ENCODE results near the gene CETP.

CETP gene

DNA sequence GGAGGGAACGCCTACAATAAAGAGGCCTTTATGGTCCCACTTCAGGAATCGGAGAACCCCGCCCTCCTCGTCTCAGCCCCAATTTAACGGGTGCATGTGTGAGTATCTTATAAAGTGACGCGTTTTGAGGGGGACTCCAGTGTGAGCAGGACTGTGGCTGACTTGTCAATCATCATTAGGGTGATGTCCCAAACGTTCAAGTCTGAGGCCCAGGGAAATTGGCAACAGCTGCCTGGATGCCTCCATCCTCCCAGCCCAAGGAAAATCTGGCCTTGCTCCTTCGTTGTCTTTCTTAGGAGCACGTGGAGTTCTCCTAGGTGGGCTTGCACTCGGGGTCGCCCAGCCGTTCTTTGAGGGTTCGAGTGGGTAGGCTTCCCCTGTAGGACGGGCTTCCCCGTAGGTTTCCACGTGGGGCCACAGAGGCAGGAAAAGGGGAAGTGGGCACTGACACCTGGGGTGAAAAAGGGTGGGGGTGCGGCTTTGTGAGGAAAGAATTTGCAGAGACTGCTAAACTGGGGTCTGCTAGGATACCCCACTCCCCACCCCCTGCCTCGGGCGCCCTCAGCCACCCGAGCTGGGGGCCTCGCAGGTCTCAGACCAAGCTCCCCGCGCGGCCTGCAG is 30.4 kb upstream of the CETP start:
- Histone ChIP-seq H3K4me1 (ENCODE audit: insufficient read depth, low read length) (peaks cover 55% of the 10 kb centered on the region), H3K79me2 (ENCODE audit: insufficient read depth, low read length) (peaks cover 45% of the 10 kb centered on the region), H3K4me3 (ENCODE audit: low read depth in 1 of 2, low read length in 2 of 2) (peak overlapping the region; percentile 41 to 74), H3K9ac (ENCODE audit: low read depth, low read length) (peak overlapping the region; percentile 85), H3K36me3 (ENCODE audit: insufficient read depth, low read length) (peaks cover 26% of the 10 kb centered on the region), H3K27me3 (ENCODE audit: insufficient read depth, low read length, poor library complexity) (no peaks in the 10 kb centered on the region), H4K20me1 (ENCODE audit: insufficient read depth, low read length) (peaks cover 14% of the 10 kb centered on the region; the same call in 1 of the 2 replicates), H3K9me3 (ENCODE audit: insufficient read depth, low read length, severe bottlenecking) (no peaks in the 10 kb centered on the region), H3K27ac (ENCODE audit: low read length) (peak overlapping the region; percentile 90), H3K4me2 (ENCODE audit: insufficient read depth, low read length) (peak overlapping the region; percentile 97), H2AFZ (ENCODE audit: low read depth, low read length) (peak overlapping the region; percentile 76)
- no peak for TF ChIP-seq EZH2 (IDR thresholded peaks at IDR 0.05; ENCODE audit: borderline replicate concordance, low read depth, low read length, severe bottlenecking)
- TF ChIP-seq, protein P1, sequence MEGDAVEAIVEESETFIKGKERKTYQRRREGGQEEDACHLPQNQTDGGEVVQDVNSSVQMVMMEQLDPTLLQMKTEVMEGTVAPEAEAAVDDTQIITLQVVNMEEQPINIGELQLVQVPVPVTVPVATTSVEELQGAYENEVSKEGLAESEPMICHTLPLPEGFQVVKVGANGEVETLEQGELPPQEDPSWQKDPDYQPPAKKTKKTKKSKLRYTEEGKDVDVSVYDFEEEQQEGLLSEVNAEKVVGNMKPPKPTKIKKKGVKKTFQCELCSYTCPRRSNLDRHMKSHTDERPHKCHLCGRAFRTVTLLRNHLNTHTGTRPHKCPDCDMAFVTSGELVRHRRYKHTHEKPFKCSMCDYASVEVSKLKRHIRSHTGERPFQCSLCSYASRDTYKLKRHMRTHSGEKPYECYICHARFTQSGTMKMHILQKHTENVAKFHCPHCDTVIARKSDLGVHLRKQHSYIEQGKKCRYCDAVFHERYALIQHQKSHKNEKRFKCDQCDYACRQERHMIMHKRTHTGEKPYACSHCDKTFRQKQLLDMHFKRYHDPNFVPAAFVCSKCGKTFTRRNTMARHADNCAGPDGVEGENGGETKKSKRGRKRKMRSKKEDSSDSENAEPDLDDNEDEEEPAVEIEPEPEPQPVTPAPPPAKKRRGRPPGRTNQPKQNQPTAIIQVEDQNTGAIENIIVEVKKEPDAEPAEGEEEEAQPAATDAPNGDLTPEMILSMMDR (IDR thresholded peaks at IDR 0.05; ENCODE audit: borderline replicate concordance, extremely low read depth, low read length, poor library complexity, severe bottlenecking): no peak
- DNase-seq: no peak
- ATAC-seq (ENCODE audit: insufficient read depth, low read depth): peak; percentile 30

DNA sequence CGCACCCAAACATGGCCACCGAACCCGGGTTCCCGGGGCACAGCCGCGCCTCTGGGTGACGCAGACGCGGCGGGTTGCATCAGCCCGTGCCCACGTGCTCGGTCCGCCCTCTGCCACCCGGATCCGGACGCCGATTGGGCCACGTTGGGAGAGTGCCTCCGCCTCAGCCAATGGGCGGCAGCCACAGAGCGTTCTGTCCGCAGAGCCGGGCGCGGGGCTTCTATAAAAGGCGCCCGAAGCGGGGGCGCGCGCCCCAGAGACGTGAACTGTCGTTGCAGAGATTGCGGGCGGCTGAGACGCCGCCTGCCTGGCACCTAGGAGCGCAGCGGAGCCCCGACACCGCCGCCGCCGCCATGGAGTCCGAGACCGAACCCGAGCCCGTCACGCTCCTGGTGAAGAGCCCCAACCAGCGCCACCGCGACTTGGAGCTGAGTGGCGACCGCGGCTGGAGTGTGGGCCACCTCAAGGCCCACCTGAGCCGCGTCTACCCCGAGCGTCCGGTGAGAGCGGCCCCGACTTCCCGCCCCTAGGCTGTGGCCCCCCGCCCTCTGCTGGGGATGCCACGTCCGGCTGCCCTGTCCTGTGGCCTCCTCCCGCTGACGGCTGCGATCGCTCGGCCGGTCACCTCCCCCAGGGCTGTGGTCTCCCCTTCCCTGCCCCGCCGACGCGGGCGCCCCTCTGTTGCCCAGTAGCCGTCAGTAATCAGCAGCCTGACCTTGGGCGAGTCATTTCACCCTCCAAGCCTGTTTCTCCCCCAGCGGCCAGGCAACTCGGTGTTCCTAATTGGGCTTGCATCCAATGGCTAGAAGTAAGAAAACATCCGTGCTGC is 29.6 kb upstream of the CETP start, which contains the start of gene HERPUD1:
Gene HERPUD1 (plus strand): TSS at position 251 of the 829 bp plus-strand sequence. CDS start 103 bp downstream, at position 354.
- Histone ChIP-seq H3K4me1 (ENCODE audit: insufficient read depth, low read length) (peaks cover 60% of the 10 kb centered on the region), H4K20me1 (ENCODE audit: insufficient read depth, low read length) (peaks cover 14% of the 10 kb centered on the region; the same call in 1 of the 2 replicates), H3K36me3 (ENCODE audit: insufficient read depth, low read length) (peaks cover 34% of the 10 kb centered on the region), H3K4me2 (ENCODE audit: insufficient read depth, low read length) (peak within 1 kb of the TSS; percentile 97), H2AFZ (ENCODE audit: low read depth, low read length) (peak within 1 kb of the TSS; percentile 76), H3K27ac (ENCODE audit: low read length) (peak within 1 kb of the TSS; percentile 93), H3K79me2 (ENCODE audit: insufficient read depth, low read length) (peaks cover 51% of the 10 kb centered on the region), H3K9ac (ENCODE audit: low read depth, low read length) (peak within 1 kb of the TSS; percentile 85), H3K4me3 (ENCODE audit: low read depth in 1 of 2, low read length in 2 of 2) (peak within 1 kb of the TSS; percentile 65 to 74), H3K9me3 (ENCODE audit: insufficient read depth, low read length, severe bottlenecking) (no peaks in the 10 kb centered on the region), H3K27me3 (ENCODE audit: insufficient read depth, low read length, poor library complexity) (no peaks in the 10 kb centered on the region)
- TF ChIP-seq, protein P1 (IDR thresholded peaks at IDR 0.05; ENCODE audit: borderline replicate concordance, extremely low read depth, low read length, poor library complexity, severe bottlenecking): no peak
- TF ChIP-seq EZH2 (IDR thresholded peaks at IDR 0.05; ENCODE audit: borderline replicate concordance, low read depth, low read length, severe bottlenecking): no peak
- ATAC-seq (ENCODE audit: insufficient read depth, low read depth) (peak; percentile 94), DNase-seq (peak; percentile 99)

DNA sequence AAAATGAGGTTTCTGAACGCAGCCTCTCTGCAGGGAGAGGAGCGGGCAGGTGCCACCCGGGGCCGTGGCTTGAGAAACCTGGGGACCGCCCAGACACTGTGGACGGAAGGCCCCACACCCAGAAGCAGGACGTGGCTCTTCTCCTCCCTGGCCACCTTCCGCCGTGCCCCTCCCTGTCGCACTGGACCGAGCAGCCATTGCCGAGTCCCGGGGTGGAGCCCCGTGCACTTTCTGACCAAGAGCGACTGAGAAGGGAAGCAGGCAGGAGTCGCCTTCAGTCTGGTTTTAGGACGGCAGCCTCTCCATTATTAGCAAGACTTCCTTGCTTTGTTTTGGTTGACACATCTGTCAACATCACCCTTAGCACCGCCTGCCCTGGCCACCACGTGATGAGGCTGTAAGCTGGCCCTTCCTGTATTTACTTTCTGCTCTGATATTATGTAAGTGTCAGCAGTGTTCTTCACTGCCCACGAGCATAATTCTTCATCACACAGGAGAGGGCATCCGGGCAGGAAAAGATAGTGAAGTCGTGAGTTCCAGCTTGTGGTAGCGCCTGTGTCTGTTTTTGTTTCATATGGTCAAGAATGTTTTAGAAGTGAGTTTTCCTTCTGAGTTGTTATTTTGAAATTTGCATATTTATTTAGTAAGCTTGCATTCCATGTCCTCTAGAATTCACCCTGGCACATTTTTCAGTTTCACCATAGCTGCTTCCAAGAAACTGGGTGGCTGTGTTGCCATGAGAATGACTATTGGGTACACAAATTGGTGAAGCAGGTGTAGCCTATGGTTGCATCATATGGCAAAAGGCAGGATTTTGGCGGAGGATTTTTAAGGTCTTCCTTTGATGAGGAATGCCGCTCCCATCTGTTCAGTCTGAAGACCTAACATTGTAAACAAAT is 28.8 kb upstream of the CETP start:
- ATAC-seq (ENCODE audit: insufficient read depth, low read depth) (peak; percentile 4; the same call in 2 of the 3 replicates), DNase-seq (peak; percentile 32)
- Histone ChIP-seq H3K79me2 (ENCODE audit: insufficient read depth, low read length) (peaks cover 59% of the 10 kb centered on the region), H2AFZ (ENCODE audit: low read depth, low read length) (peak overlapping the region; percentile 59), H3K4me3 (ENCODE audit: low read depth in 1 of 2, low read length in 2 of 2) (peak overlapping the region; percentile 65 to 74), H3K27ac (ENCODE audit: low read length) (peak overlapping the region; percentile 93), H3K9me3 (ENCODE audit: insufficient read depth, low read length, severe bottlenecking) (no peaks in the 10 kb centered on the region), H4K20me1 (ENCODE audit: insufficient read depth, low read length) (peaks cover 14% of the 10 kb centered on the region; the same call in 1 of the 2 replicates), H3K4me1 (ENCODE audit: insufficient read depth, low read length) (peaks cover 53% of the 10 kb centered on the region), H3K36me3 (ENCODE audit: insufficient read depth, low read length) (peaks cover 42% of the 10 kb centered on the region), H3K9ac (ENCODE audit: low read depth, low read length) (peak overlapping the region; percentile 85), H3K27me3 (ENCODE audit: insufficient read depth, low read length, poor library complexity) (no peaks in the 10 kb centered on the region), H3K4me2 (ENCODE audit: insufficient read depth, low read length) (peak overlapping the region; percentile 97)
- TF ChIP-seq, protein P1 (IDR thresholded peaks at IDR 0.05; ENCODE audit: borderline replicate concordance, extremely low read depth, low read length, poor library complexity, severe bottlenecking): no peak
- TF ChIP-seq EZH2 (IDR thresholded peaks at IDR 0.05; ENCODE audit: borderline replicate concordance, low read depth, low read length, severe bottlenecking): no peak
